Muscle of arm (tissue), 12 donors: ENCODE data around the gene WHRN. TPM values are rescaled to one million over a fixed set of nuclear protein-coding genes. Genes with fewer than 3 reads are reported as not detected.

Experiments used
- DNase-seq: peaks from one replicate; pipeline ENCODE4 v3.0.0-alpha.2; 2013
- polyA plus RNA-seq, 12 donors: library from polyadenylated mRNA; unstranded; fragments of 120-200 nt; gene quantifications; one replicate each; pipeline ENCODE4 v1.2.1, GENCODE V29; 2013; ENCODE audit not compliant: insufficient read length in 12 of 12

Gene WHRN
- polyA plus RNA-seq, 12 donors = 1.8 to 9.9 (median 3.0) TPM; not detected in 1

DNA sequence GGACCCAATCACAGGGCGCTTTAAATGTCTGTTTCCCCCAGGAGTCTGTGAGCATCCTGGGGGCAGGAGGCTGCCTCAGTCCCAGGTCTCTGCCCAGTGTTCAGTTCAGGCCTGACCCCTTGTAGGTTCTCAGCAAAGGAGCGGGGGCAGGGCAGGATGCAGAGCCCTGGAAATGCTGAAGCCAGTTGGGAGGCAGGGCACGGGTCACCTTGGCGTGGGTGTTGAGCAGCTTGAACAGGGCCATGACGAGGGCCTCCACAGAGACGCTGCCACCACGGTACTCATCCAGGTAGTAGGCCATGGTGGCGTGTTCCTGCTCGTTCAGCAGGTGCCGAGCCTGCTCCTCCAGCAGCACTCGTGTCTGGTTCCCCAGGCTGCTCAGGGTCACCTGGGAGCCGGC, 81.1 kb downstream of the WHRN start:
- no peak for DNase-seq

DNA sequence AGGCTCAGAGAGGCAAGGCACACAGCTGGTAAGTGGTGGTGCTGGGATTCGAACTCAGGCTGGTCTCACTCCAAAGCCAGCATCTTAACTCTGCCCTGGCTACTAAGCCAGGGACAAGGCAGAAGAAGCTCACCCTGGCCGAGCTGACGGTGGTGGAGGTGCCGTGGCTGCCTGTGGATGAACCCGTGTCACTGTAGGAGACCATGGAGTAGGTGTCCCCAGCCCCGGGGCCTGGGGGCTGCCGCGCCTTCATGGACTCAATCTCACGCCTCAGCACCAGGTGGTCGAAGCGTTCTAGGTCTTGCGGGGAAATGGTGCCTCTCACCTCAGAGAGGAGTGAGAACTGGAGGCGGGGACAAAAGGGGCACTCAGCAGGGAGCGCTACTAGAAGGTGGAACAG, 82.1 kb downstream of the WHRN start:
- DNase-seq = no peak

DNA sequence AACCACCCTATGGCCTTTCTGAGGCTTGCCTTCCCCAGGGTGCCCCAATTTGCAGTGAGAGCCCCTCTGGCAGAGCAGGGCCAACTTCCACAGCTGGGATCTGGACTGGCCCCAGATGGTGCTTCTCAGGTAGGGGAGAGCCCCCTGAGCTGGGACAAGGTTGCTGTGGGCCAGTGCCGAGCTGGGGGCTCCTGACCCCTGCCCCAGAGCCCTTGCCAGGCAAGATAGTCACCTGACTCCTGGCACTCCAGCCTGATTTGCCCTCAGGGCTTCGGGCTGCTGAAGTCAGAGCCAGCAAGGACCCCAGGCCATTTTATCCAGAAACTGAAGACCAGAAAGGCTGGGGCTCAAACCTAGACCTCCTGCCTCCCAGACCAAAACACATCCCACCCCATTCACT, 84.1 kb downstream of the WHRN start:
- DNase-seq = no peak

DNA sequence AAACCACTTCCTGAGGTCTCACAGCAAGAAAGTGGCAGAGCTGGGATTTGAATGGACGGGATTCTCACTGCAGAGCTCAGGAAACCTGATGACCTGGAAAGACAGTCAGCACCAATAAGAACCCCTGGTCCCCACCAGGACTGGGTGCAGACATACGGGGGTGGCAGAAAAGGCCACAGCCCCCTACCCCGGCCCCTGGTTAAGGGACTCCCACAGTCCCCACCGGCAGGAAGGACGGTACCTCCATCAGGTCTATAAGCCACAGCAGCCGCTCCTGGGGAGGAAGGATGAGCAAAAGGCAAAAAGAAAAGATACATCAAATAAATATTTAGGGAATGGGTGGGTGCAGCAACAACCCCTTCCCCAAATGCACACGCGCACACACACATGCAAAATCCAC, 85.5 kb downstream of the WHRN start:
- no peak for DNase-seq

DNA sequence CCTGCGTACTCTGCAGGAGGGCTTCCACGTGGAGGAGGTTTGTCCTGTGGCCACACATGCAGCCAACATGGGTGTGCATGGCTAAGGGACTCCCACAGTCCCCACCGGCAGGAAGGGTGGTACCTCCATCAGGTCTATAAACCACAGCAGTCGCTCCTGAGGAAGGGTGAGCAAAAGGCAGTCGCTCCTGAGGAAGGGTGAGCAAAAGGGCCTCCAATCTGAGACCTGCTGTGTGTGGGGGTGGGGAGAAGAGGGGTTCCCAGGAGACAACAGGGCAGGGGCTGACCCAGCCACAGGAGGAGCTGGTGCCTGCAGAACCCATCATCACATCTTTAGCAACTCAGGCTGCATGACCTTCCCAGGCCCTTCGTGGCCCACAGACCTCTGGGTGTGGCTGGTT, 87.2 kb downstream of the WHRN start:
- no peak for DNase-seq

DNA sequence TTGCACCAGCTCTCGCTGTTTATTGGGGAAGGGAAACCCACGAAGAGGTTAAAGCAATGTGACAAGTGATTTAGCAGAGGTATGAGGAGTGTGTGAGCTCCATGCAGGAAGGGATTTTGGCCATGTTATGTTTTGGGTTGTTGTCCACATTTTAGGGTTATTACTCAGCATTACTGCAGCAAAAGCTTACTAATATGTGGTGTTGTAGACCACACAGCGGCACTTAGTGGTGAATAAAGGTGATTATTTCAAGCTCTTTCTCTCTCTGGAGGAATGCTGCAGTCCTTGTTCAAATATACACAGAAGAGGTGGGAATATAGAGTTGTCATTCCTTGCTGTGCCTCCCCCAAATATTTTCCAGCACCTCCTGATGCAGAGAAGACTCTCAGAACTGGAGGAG, 87.8 kb downstream of the WHRN start:
- DNase-seq = no peak

DNA sequence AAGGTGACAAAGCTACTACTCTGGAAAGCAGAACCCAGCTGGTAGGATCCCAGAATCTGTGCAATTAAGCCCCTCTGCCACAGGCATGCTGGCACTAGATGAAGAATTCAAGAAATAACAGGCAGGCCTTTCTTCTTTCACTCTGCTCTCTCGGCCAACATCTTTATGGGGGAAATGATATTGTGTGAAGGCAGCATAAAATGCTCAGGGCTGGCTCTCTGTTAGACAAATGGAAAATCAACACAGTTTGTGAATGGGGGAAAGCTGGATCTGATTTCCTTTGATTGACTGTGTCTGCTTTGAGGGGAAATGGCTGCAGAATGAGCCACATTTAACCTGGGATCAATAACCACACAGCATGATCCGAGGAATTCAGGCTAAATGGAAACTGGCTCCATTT, 88.4 kb downstream of the WHRN start:
- no peak for DNase-seq

DNA sequence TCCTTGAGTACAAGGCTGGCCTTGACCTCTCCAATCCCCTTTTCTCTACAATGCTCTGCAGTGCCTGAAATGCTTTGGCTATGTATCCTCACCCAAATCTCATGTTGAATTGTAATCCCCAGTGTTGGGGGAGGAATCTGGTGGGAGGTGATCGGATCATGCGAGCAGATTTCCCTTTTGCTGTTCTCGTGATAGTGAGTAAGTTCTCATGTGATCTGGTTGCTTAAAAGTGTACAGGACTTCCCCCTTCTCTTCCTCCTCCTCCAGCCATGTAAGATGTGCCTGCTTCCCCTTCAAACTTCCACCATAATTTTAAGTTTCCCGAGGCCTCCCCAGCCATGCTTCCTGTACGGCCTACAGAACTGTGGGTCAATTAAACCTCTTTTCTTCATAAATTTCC, 89.0 kb downstream of the WHRN start:
- DNase-seq = no peak

DNA sequence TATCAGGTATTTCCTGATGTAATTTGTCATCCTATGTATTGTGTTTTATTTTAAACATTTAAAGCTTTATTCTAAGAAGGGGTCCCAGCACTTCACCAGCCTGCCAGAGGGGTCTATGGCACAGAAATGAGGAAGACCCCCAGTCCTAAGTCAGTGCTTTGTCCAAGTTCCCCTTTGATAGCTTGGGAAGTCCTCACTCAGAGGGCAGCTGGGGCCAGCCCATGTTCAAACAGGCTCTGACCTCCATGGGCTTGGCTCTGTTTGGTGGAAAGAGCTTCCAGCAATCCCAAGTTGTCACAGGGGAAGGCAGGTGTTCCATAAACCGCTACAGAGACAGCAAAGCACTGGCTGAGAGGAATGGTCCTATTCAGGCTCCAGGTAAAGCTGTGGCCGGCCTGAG, 90.9 kb downstream of the WHRN start:
- DNase-seq = no peak

DNA sequence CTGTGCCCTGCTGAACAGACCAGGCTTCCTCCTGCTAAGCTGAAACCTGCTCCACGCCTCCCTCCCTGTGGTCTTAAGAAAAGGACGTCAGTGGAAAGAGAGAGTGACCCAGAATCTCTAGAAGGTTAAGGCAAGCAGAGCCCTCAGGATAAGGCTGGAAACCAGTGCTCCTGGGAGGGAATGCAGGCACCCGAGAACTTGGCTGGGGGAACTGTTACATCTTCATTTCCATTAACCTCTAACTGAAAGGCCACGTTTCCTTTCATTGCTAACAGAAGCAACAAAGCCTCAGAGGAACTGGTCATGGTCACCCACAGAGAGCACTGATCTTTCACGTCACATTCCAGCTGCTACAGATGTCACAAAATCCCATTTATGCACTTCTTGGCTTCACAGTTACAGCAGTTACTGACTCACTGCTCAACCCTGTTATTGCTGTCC, 91.4 kb downstream of the WHRN start:
- no peak for DNase-seq

DNA sequence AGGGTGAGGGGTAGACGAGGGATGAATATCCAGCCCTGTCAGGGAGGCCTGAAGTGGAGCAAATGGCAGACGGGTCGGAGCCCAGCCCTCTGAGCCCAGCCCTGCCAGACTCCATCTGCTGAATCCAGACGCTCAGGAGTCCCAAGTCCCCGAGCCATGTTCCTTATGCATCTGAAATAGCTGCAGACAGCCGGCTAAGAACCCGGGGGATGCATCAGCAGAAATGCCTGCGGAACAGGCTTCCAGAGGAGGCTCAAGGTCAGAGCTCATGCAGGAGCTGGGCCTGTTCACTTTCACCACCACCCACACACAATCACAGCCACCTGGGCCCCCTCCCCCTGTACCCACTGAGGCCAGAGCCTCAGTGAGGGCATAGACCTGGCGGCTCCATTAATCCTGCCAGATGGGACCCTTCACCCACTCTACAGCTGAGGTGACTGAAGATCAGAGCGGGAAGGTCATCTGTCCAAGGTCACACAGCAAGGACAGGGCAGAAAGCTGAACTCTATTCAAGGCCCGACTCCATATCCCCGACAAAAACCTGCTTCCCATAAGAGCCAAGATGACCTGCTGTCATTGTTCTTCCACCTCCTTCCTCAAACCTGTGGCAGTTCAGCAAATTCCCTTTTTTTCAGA, 93.1 kb downstream of the WHRN start:
- no peak for DNase-seq

DNA sequence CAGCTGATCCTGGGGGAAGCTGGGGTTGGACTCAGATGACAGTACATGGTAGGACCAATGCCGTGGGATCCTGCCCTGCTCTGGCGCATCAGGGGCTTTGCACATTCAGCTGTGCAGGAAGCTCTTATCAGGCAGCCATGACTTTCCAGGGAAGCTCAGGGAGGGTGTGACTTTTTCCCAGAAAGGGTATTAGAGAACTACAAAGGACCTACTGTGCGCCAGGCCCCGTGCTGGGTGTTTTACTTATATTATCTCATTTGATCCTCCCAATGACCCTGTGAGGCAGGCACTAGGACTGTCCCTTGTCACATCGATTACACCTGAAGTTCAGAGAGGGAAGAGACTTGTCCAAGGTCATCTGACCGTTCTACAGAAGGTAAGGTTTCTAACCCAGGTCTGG, 93.8 kb downstream of the WHRN start:
- DNase-seq = no peak

DNA sequence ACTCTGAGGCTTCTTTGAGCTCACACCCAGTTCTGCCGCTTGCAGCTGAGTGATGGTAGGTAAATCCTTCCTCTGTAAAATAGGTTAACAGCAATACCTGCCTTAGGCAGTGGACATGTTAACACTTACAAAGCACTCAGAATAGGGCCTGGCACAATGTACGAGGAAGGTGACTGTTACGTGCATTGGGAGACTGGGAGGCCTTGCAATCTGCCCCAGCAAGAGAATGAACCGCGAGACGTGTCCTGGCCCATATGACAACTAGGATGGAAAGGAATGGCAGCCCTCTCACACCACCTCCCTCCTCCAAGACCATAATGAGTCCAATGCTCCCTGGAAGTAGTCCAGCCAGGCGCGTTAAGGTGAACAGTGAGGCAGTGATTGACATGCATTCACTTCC, 94.4 kb downstream of the WHRN start:
- no peak for DNase-seq

DNA sequence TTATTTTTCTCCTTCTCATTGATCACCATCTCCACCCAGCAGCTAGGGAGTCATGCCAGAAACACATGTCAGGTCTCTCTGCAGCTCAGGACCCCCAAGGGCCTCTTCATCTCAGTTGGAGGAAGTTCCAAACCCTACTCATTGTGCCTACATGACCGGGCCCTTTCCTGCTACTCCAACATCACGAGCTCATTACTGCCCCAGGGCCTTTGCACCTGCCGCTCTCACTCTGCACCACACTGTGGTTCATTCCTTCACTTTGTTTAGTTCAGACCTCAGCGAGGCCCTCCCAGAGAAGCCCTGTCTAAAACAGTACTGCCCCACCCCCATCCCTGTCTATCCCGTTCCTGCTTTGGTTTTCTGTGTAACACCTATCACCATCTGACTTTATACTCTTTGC, 95.4 kb downstream of the WHRN start:
- no peak for DNase-seq

DNA sequence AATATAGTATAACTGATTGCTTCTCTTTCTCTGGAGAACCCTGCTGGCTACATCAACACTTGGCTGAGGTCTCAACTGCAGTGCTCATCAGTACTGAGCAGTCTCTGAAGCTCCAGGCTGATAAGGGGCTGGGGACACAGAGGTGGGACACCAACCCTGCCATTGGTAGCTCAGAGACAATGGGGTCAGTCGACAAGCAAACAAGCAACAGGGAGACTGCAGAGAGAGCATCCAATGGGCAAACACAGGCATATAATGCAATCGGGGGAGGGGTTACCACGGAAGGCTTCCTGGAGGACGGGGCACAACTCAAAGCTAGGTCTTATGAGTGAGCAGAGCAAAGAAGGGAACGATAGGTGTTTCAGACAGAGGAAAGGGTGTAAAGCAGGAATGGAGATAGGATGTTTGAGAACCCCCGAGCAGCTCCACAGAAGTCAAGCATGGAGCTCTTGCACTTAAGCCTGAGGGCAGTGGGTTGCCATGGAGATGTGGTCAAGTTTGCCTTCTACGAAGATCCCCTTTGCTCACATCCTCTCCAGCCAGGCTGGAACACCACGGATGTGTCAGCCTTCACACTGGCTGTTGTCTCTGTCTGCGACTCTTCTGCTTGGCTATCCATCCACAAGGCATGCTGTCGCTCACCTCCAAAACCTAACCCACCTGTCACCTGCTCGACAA, 96.0 kb downstream of the WHRN start:
- DNase-seq = no peak

DNA sequence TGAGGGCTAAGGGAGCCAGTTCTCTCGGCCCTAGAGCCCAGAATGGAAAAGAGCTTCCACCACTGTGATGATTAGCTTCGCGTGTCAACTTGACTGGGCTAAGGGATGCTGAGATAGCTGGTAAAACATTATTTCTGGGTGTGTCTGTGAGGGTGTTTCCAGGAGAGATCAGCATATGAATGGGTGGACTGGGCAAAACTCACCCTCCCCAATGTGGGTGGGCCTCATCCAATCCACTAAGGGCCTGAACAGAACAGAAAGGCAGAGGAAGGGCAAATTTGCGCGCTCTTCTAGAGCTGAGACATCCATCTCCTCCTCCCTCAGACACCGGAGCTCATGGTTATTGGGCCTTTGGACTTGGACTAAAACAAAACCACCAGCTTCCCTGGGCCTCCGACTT, 96.6 kb downstream of the WHRN start:
- no peak for DNase-seq

DNA sequence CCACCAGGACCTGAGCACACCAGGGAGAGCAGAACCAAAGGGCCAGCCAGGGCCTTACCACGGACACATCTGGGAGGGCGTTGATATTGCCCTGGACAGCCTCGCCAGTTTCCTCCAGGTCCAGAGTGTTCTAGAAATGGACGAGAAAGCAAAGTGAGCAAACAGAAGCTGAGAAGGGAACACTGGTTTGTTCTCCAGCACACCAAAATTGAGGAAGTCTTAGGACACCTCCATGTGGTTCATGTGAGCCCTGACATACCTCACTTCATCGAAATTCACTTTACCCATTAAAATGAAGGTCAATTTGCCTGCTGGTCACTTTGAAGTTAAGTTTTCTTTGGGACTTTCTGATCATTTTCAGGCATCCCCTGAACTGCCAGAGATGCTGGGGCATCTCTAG, 97.4 kb downstream of the WHRN start:
- no peak for DNase-seq

DNA sequence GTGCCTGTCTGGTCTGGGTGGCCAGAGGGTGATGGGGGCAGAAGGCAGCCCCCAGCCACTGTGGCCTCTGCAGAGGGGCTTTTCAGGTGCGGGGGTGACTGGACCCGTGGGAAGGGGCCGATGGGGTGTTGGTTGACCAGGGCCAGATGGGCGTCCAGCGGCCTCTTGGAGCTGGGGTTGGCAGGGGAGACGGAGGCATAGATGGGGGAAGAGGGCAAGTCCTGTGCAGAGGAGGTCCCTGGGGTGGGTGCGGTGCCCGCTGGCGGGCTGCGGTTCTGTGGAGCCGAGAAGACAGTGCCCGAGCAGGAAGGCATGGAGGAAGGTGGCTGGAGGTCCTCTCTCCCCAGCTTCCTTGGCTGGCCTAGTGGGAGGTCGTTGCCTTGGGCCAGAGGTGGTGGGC, 98.8 kb downstream of the WHRN start:
- no peak for DNase-seq

DNA sequence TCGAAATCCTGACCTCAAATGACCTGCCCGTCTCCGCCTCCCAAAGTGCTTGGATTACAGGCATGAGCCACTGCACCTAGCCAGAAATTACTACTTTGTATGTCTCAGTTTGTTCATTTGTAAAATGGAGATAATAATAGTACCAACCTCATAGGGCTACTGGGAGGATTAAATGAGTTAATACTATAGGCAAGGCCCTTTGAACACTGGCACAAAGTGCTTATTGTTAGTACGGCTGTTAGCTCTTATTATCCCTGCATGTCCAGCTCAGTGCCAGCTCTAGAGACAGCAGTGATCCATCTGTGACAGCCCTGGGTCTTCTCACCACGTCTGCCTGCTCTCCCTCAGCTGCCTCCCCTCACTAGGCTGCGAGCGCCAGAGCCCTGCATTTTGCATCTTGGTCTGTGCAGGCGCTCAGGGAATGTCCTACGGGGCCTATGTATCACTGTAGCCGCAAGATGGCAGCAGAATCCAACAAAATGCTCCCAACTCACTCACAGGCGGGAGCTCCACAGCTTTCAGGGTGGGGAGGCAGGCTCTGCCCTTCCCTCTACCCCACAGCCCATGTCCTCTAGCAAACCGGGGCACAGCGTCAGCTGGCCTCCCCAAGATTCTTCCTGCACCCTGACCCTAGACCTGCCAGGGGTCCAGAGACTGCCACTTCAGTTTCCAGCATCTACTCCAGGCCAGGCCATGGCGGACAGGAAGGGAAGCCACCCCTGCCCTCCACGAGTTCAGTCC, 99.8 kb downstream of the WHRN start:
- DNase-seq = peak; percentile 81

DNA sequence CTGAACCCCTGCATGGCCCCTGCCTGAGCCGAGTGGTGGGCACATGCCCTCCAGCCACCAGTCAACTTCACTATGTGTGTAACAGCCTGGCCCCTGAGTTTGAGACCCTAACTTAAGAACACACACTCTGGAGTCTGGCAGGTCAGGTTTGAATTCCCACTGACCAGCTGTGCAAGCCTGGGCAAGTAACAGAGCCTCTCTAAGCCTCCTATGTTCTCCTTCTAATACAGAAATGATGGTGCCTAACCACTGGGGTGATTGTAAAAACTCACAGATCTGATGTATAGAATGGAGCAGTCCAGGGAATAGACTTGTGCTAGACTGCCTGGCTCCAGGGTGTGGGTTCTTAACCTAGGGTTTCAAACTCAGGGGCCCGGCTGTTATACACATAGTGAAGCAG, 100.7 kb downstream of the WHRN start:
- no peak for DNase-seq

DNA sequence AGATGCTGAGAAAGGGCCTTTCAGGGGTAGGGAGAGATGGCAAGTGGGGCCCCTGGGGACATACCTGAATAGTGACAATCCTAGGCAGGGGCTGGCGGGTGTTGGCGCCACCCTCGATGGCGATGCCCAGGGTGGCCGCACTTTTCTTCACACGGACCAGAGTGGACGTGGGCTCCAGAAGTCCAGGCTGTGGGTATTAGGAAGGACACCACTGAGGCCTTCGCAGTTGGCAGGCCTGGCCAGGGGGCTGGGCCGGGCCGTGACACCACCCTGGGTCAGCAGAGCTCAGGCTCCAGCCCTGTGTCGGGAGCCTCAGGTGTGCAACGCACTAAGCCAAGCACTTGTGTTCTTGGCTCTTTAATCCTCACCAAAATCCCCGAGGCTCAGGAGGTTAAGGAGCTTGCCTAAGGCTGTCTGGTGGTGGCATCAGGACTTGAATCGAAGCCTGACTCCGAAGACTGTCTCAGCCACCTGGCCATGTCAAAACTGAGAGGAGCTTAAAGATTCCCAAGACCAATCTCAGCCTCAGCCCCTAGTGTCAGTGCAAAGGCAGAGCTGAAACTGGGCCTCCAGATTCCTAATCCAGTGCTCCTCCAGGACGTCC, 102.0 kb downstream of the WHRN start:
- no peak for DNase-seq

DNA sequence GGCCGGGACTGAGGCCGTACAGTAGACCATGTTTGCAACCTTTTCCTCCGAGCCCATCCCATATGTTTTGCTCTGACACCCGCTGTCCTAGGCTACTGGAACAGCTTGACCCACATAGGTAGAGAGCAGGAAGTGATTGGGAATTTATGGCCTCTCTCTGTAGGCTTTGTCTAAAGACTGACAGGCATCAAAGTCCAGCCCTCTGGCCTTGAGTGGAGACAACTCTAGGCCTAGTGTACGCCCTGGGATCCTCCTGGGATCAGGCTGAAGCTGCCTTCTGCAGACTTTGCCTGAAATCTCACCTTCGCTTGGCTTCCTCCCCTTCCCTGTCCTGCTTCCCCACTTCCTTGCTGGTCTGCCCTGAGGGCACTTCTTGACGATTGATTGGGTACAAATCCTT, 103.9 kb downstream of the WHRN start:
- no peak for DNase-seq

DNA sequence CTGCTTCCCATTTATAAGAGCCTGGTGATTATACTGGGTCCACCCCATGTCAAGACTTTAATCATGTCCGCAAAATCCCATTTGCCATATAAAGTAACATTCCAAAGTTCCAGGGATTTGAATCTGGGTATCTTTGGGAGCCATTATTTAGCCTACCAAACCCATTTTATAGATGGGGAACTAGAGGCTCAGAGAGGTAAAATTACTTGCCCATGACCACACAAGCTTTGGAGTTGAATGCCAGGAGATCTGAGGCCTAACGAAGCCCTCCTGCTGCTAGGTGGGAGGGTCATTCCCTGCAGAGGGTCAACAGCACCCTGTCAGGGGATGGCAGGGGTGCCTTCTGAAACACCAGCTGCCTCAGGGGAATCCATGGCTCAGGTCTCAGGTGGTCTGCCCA, 104.5 kb downstream of the WHRN start:
- no peak for DNase-seq
